Heart right ventricle (tissue), 16 donors: ENCODE data around the gene MSANTD3. TPM values are rescaled to one million over a fixed set of nuclear protein-coding genes. Genes with fewer than 3 reads are reported as not detected.

Experiments
- ATAC-seq, 8 donors: fragments of 200-7000 bp; cut with Tn5 transposase; one replicate each; pipeline ENCODE4 v1.9.1; 2020; ENCODE audit warnings: mild to moderate bottlenecking in 8 of 8, moderate library complexity in 8 of 8, moderate number of reproducible peaks in 1 of 8
- DNase-seq, 2 donors: peaks; one replicate each; pipeline ENCODE4 v3.0.0-alpha.2; 2020
- H3K27ac ChIP-seq, 10 donors: fragments of 200-600 bp; sonication (generic) in 2 of 10; one replicate each; pipeline versions ENCODE4 v1.5.0 to v1.8.0; 2020 to 2022; ENCODE audit warnings: mild to moderate bottlenecking in 3 of 10
- H3K27me3 ChIP-seq, 7 donors: fragments of 200-600 bp; one replicate each; pipeline ENCODE4 v1.8.0; 2021 to 2022; ENCODE audit warnings: mild to moderate bottlenecking in 2 of 7
- H3K36me3 ChIP-seq, 9 donors: fragments of 200-600 bp; sonication (generic) in 1 of 9; one replicate each; pipeline versions ENCODE4 v1.5.0 to v1.8.0; 2020 to 2022; ENCODE audit warnings: mild to moderate bottlenecking in 2 of 9
- H3K4me1 ChIP-seq, 9 donors: fragments of 200-600 bp; sonication (generic) in 1 of 9; one replicate each; pipeline versions ENCODE4 v1.5.0 to v1.8.0; 2020 to 2022; ENCODE audit warnings: mild to moderate bottlenecking in 4 of 9
- H3K4me3 ChIP-seq, 10 donors: fragments of 200-600 bp; sonication (generic) in 2 of 10; one replicate each; pipeline versions ENCODE4 v1.5.0 to v1.8.0; 2020 to 2022; ENCODE audit warnings: mild to moderate bottlenecking in 7 of 10, moderate library complexity in 2 of 10
- H3K9me3 ChIP-seq, 11 donors: fragments of 200-600 bp in 10 of 11; sonication (generic) in 2 of 11; one replicate each; pipeline versions ENCODE4 v1.5.0 to v1.8.0; 2013 to 2022; ENCODE audit warnings: mild to moderate bottlenecking in 2 of 11, control low read depth in 1 of 11, moderate library complexity in 1 of 11
- WGBS, 2 donors: extraction: QIAGEN DNeasy Blood & Tissue Kit; methylation state at CpG; one replicate each; pipeline ENCODE4 v1.1.7; 2013; ENCODE audit warnings: inconsistent platforms in 1 of 2; 5-methylcytosine and 5-hydroxymethylcytosine counted together
- intact Hi-C, 10 donors: fragments of 100-400 bp; cut with DNase I; formaldehyde crosslinking; loops; one replicate each; pipeline versions ENCODE4 v1.11.1 to v1.14.2; 2022
- polyA plus RNA-seq, 2 donors: library from polyadenylated mRNA; stranded (reverse); fragments of 200-250 nt; gene quantifications; one replicate each; pipeline ENCODE4 v1.2.3, GENCODE V29; 2013
- total RNA-seq, 10 donors: library from RNA; stranded (reverse); fragmentation: NEBNext Ultra II Directional in 3 of 10; extraction: Animal tissue kit (Norgen Biotek cat#: 25700) in 3 of 10; gene quantifications; one replicate each; pipeline versions ENCODE4 v1.2.1 to v1.2.4, GENCODE V29; 2021 to 2023
- TF ChIP-seq, protein P1 (sequence below), 9 donors: fragments of 200-600 bp; sonication (generic) in 2 of 9; IDR thresholded peaks; one replicate each; pipeline versions ENCODE4 v1.5.0 to v1.8.0; 2021 to 2022; ENCODE audit warnings: antibody characterized with exemption in 9 of 9, mild to moderate bottlenecking in 5 of 9, moderate library complexity in 1 of 9
- donor health status: Arrhythmogenic right ventricular cardiomyopathy.
- donor health status: ischemic (EF 13 %, LVEDD 7.1; RV severe dilation, severe dysfunction).
- donor health status: healthy with polysubstance abuse.
- donor health status: DM: no; HTN: yes; CAD: no.
- donor health status: DM: no; HTN: no; CAD: no.
- donor health status: ischemic (EF 25% LVEDD 6.9; RV normal size, moderate dysfunction).
- donor health status: ischemic (EF 25% LVEDD 5.7; RV mildly dilated, moderate dysfunction).
- donor health status: healthy.
- donor health status: DM: yes; HTN: yes; CAD: no.
- donor health status: Ischemic cardiomyopathy.
- donor health status: ischemic (EF 35%, LVEDD 5.7; RV mildly dilated, moderate dysfunction).
- donor health status: nonischemic (EF 11% LVEDD 7.7; RV severe dilation, severe dysfunction).
- donor health status: DM: yes; HTN: yes; CAD: no.
- donor health status: PGD.
- donor health status: ischemic (EF 29% LVEDD 5.4; RV normal size, mild dysfunction).
- donor health status: nonischemic (EF 23%, LVEDD 6.1; RV moderate dilation, normal function).

The MSANTD3 gene
- total and polyA plus RNA-seq, 12 donors = 11.9 to 32.2 (median 20.1) TPM

DNA sequence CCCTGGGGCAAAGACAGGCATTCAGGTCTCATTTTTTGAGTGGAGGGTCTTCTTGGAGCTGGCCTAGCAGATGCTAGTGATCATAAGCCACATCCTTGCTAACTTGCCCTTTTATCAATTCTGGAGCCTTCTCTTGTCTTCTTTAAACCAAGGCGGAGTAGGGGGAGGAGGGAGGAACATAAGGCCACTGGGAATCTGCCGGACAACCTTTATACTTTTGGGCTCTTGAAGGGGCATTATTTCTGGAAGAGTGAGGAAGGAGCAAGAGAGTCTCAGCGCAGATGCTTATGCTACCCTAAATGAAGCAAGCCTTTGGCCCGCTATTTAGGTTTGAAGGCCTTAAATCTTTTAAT lies 48.0 kb downstream of the MSANTD3 start:
- TF ChIP-seq, protein P1, sequence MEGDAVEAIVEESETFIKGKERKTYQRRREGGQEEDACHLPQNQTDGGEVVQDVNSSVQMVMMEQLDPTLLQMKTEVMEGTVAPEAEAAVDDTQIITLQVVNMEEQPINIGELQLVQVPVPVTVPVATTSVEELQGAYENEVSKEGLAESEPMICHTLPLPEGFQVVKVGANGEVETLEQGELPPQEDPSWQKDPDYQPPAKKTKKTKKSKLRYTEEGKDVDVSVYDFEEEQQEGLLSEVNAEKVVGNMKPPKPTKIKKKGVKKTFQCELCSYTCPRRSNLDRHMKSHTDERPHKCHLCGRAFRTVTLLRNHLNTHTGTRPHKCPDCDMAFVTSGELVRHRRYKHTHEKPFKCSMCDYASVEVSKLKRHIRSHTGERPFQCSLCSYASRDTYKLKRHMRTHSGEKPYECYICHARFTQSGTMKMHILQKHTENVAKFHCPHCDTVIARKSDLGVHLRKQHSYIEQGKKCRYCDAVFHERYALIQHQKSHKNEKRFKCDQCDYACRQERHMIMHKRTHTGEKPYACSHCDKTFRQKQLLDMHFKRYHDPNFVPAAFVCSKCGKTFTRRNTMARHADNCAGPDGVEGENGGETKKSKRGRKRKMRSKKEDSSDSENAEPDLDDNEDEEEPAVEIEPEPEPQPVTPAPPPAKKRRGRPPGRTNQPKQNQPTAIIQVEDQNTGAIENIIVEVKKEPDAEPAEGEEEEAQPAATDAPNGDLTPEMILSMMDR (IDR thresholded peaks at IDR 0.05) = no peak
- DNase-seq (no peak), ATAC-seq (no peak)
- intact Hi-C loops = no loop called here
- Histone ChIP-seq H3K36me3 (no peaks in the 10 kb centered on the region), H3K27ac (no peak overlapping the region), H3K9me3 (peaks cover 0 to 7% (median 0%) of the 10 kb centered on the region in 11 donors), H3K4me1 (peaks cover 0 to 9% (median 0%) of the 10 kb centered on the region in 9 donors), H3K27me3 (peaks cover 0 to 35% (median 0%) of the 10 kb centered on the region in 7 donors), H3K4me3 (no peak overlapping the region)
- 96 to 99% methylated on average over 4 of the region's 4 CpGs for WGBS, 2 donors

DNA sequence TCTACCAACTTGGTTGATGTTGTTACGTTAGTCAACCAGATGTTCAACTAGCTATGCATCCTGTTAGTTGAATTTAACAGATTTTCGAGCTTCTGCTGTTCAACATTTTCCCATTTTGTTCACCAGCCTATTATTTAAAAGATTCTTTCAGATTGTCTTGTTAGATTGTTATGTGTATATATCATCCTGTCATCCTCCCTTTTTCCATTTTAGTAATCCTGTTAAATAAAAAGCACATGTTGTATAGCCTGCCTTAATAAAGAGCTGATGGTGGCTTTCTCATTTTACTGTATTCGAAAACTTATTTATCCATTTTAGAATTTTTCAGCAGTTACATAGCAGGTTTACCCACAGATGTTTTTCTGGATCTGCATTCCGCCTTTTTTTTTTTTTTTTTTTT lies 50.3 kb downstream of the MSANTD3 start:
- Histone ChIP-seq H3K36me3 (no peaks in the 10 kb centered on the region), H3K27me3 (peaks cover 0 to 27% (median 0%) of the 10 kb centered on the region in 7 donors), H3K4me1 (peaks cover 0 to 9% (median 0%) of the 10 kb centered on the region in 9 donors), H3K9me3 (peaks cover 0 to 9% (median 0%) of the 10 kb centered on the region in 11 donors), H3K27ac (no peak overlapping the region), H3K4me3 (no peak overlapping the region)
- WGBS, 2 donors = 97 to 98% methylated on average over 4 of the region's 4 CpGs
- DNase-seq = no peak
- ATAC-seq = no peak
- TF ChIP-seq, protein P1 (IDR thresholded peaks at IDR 0.05) = no peak
- intact Hi-C loops = no loop called here

DNA sequence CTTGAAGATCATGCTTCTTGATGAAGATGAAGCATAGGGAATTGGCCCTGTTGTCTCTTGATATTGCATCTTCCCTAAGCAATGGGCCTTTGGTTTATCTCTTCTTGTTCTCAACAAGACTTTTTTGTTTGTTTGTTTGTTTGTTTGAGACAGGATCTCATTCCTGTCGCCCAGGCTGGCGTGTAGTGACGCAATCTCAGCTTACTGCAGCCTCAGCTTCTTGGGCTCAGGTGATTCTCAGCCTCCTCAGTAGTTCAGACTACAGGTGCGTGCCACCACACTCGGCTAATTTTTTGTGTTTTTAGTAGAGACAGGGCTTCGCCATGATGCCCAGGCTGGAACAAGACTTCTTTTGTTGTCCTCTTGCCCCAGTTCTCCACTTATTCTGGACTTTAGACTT lies 51.2 kb downstream of the MSANTD3 start:
- peaks cover 0 to 9% (median 0%) of the 10 kb centered on the region in 9 donors for H3K4me1 ChIP-seq
- TF ChIP-seq, protein P1 (IDR thresholded peaks at IDR 0.05) = no peak
- 94 to 95% methylated on average over 6 of the region's 6 CpGs for WGBS, 2 donors
- no peak for DNase-seq
- intact Hi-C loops = no loop called here
- peaks cover 0 to 20% (median 0%) of the 10 kb centered on the region in 7 donors for H3K27me3 ChIP-seq
- no peak overlapping the region for H3K27ac ChIP-seq
- H3K4me3 ChIP-seq = no peak overlapping the region
- ATAC-seq = no peak
- peaks cover 0 to 9% (median 0%) of the 10 kb centered on the region in 11 donors for H3K9me3 ChIP-seq
- H3K36me3 ChIP-seq = no peaks in the 10 kb centered on the region

DNA sequence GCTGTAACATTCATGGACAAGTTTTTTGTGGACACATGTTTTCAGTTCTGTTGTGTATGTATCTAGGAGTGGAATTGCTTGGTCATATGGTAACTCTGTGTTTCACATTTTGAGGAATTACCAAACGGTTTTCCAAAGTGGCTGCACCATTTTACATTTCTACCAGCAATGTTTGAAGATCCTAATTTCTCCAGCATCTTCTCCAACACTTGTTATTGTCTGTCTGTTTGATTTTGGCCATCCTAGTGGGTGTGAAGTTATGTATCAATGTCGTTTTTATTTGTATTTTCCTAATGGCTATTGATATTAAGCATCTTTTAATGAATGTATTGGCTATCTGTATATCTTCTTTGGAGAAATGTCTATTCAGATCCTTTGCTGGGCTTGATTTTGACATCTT lies 52.9 kb downstream of the MSANTD3 start:
- peaks cover 0 to 9% (median 0%) of the 10 kb centered on the region in 11 donors for H3K9me3 ChIP-seq
- H3K27me3 ChIP-seq = peaks cover 0 to 4% (median 0%) of the 10 kb centered on the region in 7 donors
- TF ChIP-seq, protein P1 (IDR thresholded peaks at IDR 0.05) = no peak
- no peak overlapping the region for H3K27ac ChIP-seq
- ATAC-seq = no peak
- H3K4me3 ChIP-seq = no peak overlapping the region
- intact Hi-C loops = no loop called here
- no peaks in the 10 kb centered on the region for H3K36me3 ChIP-seq
- whole genome bisulfite sequencing, 2 donors = 84 to 87% methylated on average over 2 of the region's 2 CpGs
- no peak for DNase-seq
- H3K4me1 ChIP-seq = no peaks in the 10 kb centered on the region
